GM13976 (cell line): Measurements from ENCODE around the gene PTPRE.

Experiments
- DNase-seq: peaks from one replicate; pipeline ENCODE4 v3.0.0; 2012; ENCODE audit warnings: low spot score
- in situ Hi-C: fragments of 300-500 bp; cut with MboI; formaldehyde crosslinking; loops from one replicate; pipeline ENCODE4 v1.12.0; 2022; ENCODE audit warnings: low sequenced_read_pairs, mixed read lengths, inconsistent platforms; ENCODE audit not compliant: unreplicated experiment
- TF ChIP-seq, protein P1 (sequence below): IDR thresholded peaks from 2 replicates; pipeline ENCODE4 v1.5.1; 2012; ENCODE audit warnings: borderline replicate concordance, mild to moderate bottlenecking; ENCODE audit not compliant: insufficient read depth; ENCODE audit errors: extremely low read depth, missing control alignments, control extremely low read depth

PTPRE gene

DNA sequence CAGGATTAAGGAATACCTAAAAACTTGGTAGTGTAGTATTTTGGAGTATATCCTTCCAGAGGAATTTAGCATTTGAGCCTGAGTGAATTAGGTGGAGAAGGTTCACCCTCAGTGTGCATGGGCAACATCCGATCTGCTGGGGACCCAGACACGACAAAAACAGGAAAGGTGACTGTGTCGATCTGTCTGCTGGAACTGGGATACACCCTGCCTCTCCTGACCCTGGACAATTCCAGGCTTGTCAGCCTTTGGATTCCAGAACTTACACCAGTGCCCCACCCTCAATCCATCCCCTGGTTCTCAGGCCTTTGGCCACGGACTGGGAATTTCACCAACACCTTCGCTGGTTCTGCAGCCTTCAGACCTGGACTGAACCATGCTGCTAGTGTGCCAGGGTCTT is 41.9 kb downstream of the PTPRE start:
- in situ Hi-C loops: no loop called here
- no peak for DNase-seq
- TF ChIP-seq, protein P1, sequence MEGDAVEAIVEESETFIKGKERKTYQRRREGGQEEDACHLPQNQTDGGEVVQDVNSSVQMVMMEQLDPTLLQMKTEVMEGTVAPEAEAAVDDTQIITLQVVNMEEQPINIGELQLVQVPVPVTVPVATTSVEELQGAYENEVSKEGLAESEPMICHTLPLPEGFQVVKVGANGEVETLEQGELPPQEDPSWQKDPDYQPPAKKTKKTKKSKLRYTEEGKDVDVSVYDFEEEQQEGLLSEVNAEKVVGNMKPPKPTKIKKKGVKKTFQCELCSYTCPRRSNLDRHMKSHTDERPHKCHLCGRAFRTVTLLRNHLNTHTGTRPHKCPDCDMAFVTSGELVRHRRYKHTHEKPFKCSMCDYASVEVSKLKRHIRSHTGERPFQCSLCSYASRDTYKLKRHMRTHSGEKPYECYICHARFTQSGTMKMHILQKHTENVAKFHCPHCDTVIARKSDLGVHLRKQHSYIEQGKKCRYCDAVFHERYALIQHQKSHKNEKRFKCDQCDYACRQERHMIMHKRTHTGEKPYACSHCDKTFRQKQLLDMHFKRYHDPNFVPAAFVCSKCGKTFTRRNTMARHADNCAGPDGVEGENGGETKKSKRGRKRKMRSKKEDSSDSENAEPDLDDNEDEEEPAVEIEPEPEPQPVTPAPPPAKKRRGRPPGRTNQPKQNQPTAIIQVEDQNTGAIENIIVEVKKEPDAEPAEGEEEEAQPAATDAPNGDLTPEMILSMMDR: no peak

DNA sequence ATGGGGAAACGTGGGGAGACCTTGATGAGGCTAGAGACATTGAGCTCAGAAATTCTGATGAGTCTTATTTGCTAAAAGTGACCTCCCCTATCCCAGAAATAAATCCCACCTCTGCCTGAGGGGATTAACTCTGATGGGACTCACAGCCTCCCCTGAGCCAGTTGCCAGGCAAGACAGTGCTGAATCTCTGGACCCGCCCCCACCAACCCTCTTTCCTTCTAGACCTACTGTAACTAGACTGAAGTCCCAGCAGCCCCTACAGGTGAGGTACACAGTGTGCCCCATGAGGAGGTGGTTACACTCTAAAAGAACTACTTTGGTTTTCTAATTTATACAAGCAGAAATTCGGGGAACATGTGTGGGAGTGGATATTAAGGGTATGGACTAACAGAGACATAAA is 42.9 kb downstream of the PTPRE start:
- TF ChIP-seq, protein P1: no peak
- in situ Hi-C loops: no loop called here

DNA sequence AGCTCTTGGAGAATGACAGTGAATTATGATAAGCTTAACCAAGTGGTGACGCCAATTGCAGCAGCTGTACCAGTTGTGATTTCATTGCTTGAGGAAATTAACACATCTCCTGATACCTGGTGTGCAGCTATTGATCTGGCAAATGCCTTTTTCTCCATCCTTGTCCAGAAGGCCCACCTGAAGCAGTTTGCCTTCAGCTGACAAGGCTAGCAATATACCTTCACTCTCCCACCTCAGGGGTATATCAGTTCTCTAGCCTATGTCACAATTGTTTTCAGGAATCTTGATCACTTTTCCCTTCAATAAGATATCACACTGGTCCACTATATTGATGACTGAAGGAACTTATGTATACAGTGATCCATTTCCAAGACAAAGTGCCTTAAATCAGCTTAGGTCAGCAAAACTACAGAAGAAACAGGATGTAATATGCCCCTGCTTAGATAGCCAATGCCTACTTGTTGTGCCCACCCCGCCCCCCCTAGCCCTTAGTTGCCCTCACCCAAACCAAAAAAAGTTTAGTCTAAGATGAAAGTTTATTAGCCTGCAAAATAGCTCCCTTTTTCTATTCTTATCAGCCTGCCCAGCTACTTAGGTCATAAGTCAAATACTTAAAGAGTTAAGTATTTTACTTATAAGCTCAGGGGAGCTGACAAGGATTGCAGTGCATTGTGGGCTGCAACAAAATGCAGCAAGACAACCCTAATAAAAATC is 45.1 kb downstream of the PTPRE start:
- in situ Hi-C loops: no loop called here
- no peak for DNase-seq
- TF ChIP-seq, protein P1: no peak

More for the DNA sequence above, 42.9 kb downstream of the PTPRE start:
- DNase-seq: no peak

DNA sequence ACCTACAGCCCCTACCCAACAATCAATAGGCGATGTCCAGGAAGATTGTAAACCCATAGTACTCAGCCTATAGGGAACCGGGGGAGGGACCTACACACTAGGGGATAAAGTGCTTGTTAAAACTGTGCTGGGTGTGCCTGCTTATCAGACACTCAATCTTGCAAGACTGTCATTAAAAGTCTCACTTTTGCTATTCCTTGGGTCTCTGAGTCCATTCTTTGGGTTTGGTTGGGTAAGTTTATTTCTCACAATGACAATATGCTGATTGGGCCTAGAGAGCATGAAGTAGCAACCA is 45.6 kb downstream of the PTPRE start:
- TF ChIP-seq, protein P1: no peak
- in situ Hi-C loops: no loop called here
- DNase-seq: no peak

DNA sequence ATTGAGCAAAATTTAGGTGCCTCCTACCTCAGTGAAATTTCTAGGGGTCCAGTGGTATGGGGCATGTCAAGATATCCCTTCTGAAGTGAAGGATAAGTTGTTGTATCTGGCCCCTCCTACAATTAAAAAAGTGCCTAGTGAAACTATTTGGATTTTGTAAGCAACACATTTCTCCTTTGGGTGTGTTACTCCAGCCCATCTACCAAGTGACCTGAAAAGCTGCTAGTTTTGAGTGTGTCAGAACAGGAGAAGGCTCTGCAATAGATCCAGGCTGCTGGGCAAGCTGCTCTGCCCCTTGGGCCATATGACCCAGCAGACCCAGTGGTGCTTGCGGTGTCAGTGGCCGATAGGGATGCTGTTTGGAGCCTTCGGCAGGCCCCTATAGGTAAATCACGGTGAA is 46.0 kb downstream of the PTPRE start:
- no peak for DNase-seq
- in situ Hi-C loops: no loop called here
- TF ChIP-seq, protein P1: no peak

DNA sequence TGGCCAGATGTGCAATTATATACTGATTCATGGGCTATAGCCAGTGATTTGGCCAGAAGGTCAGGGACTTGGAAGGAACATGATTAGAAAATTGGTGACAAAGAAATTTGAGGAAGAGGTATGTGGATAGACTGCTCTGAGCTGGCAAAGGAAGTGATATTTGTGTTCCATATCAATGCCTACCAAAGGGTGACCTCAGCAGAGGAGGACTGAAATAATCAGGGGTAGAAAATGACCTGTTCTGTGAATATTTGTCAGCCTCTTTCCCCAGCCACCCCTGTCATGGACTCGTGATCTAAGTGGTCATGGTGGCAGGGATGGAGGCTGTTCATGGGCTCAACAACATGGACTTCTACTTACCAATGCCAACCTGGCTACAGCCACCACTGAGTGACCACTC is 47.0 kb downstream of the PTPRE start:
- TF ChIP-seq, protein P1: no peak
- in situ Hi-C loops: no loop called here
- no peak for DNase-seq

DNA sequence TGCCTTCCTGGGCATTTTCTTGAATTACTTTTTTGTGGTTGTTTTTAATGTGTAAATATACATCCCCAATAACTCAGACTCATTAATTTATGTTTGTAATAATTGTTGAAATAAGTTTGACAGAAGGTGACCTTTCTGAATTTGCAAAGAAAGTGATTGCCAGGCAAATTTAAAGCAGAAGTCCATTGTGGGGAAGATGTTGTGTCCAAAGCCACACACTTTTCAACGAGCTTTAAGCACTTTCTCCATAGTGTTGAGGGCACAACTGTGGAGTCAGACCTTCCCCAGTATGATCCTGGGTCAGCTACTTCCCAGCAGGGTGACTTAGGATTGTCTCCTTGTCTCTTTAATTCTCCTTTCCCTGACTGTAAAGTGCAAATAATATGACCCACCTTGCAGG is 52.5 kb downstream of the PTPRE start:
- TF ChIP-seq, protein P1: no peak
- in situ Hi-C loops: no loop called here
- no peak for DNase-seq
